Sigmoid colon (tissue), 7 donors: ENCODE measurements around the gene ZMPSTE24. TPM values are rescaled to one million over a fixed set of nuclear protein-coding genes. Genes with fewer than 3 reads are reported as not detected.

Experiments used
- polyA plus RNA-seq, 3 donors: library from polyadenylated mRNA; stranded (reverse); fragments of 200-250 nt; gene quantifications; one replicate each; pipeline ENCODE4 v1.2.3, GENCODE V29; 2013
- total RNA-seq, 4 donors: library from RNA; depleted of rRNA; stranded (reverse); fragments of >200 nt; gene quantifications; one replicate each; pipeline ENCODE4 v1.1.0, GENCODE V29; 2016
- donor health status: healthy with polysubstance abuse.
- donor health status: Bipolar disorder and iron deficiency.
- donor health status: healthy.

The ZMPSTE24 gene
- total and polyA plus RNA-seq, 7 donors, result 10.8 to 40.7 (median 31.0) TPM

Other genes with a start within 250 kb of the ZMPSTE24 start
- 100 to 1,000 TPM; 177 to 234 (median 231) TPM for gene CAP1, start 217.5 kb upstream of the ZMPSTE24 start, total RNA-seq
- 100 to 1,000 TPM; 286 to 412 (median 346) TPM for gene CAP1, start 217.5 kb upstream of the ZMPSTE24 start, polyA plus RNA-seq
- 10 to 100 TPM; 70.4 to 86.7 (median 75.9) TPM for gene PPT1, start 161.0 kb upstream of the ZMPSTE24 start, total RNA-seq
- 10 to 100 TPM; 10.2 to 76.3 (median 54.9) TPM for gene PPT1, start 161.0 kb upstream of the ZMPSTE24 start, polyA plus RNA-seq
- 10 to 100 TPM; 19.9 to 27.6 (median 23.4) TPM for gene RLF, start 96.8 kb upstream of the ZMPSTE24 start, total RNA-seq
- gene RLF, start 96.8 kb upstream of the ZMPSTE24 start, polyA plus RNA-seq, result 1 to 10 TPM; 2.4 to 6.1 (median 3.5) TPM
- not detected for gene TMCO2, start 10.3 kb upstream of the ZMPSTE24 start, total RNA-seq
- not detected for gene TMCO2, start 10.3 kb upstream of the ZMPSTE24 start, polyA plus RNA-seq
- 1 to 10 TPM in 3 of 4 donors, under 1 TPM in 1; 0.99 to 3.6 (median 1.3) TPM for gene COL9A2, start 59.0 kb downstream of the ZMPSTE24 start, total RNA-seq
- gene COL9A2, start 59.0 kb downstream of the ZMPSTE24 start, polyA plus RNA-seq, result 10 to 100 TPM in 1 of 3 donors, 1 to 10 TPM in 2; 1.2 to 19.6 (median 2.4) TPM
- gene SMAP2, start 115.5 kb downstream of the ZMPSTE24 start, total RNA-seq, result 10 to 100 TPM; 20.5 to 28.5 (median 25.5) TPM
- 100 to 1,000 TPM in 1 of 3 donors, 10 to 100 TPM in 2; 22.8 to 113 (median 24.3) TPM for gene SMAP2, start 115.5 kb downstream of the ZMPSTE24 start, polyA plus RNA-seq
- gene ZFP69B, start 192.2 kb downstream of the ZMPSTE24 start, total RNA-seq, result under 1 TPM; 0.14 to 0.99 (median 0.63) TPM
- 1 to 10 TPM in 2 of 3 donors, not detected in 1; 1.2 to 1.8 TPM for gene ZFP69B, start 192.2 kb downstream of the ZMPSTE24 start, polyA plus RNA-seq
- 1 to 10 TPM; 2.3 to 7.2 (median 3.7) TPM for gene ZFP69, start 219.1 kb downstream of the ZMPSTE24 start, total RNA-seq
- gene ZFP69, start 219.1 kb downstream of the ZMPSTE24 start, polyA plus RNA-seq, result 1 to 10 TPM in 2 of 3 donors, under 1 TPM in 1; 0.92 to 2.5 (median 1.8) TPM